ENCODE results near the gene SYNE4.

DNA sequence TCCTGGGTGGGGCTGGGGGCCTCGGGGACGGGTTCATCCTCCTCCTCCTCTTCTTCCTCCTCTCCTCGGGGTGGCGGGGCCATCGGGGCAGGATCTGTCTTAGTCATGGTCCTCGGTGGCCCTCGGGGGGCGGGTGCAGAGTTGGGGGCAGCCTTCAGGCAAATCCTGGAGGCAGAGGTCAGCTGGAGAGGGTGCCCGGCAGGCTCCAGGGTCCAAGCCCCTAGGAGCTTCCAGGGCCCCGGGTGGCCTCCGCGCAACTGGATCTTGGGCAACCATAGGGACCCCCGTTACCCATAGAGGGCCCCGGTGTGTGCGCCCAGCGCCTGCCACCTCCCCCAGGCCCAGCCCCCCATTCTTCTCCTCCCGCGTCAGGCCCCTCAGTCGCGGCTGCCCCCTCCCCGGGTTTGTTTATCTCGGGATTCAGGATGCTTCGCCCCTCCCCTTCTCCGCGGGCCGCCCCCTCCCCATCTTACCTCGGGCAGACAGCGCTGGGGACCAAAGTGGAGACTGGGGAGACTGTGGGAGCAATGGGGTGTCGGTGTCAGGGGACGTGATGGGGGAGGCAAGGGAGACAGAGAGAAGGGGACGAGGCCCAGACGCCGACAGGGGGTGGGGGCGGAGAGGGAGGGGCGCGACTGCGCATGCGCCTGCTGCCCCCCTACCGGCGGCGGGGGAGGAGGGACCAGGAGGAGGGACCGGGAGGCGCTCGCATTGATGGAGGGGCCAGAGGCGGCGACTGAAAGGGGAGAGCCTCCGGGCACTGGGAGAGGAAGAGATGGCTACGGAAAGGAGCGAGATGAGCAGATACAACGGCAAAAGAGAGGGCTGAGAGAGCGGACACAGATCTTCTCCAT is 23.9 kb upstream of the SYNE4 start, which contains the start of gene CLIP3:
- TF ChIP-seq POLR2A (IDR thresholded peaks at IDR 0.05; ENCODE audit: low read length) = no peak
- TF ChIP-seq GATA1 (IDR thresholded peaks at IDR 0.05; ENCODE audit: low read depth, low read length) = no peak

All from erythroblast (primary cell).